Glomerular endothelial cell (primary cell): ENCODE results near the gene AP1G2. TPM values are rescaled to one million over a fixed set of nuclear protein-coding genes. Genes with fewer than 3 reads are reported as not detected.
"Not testable (repeated sequence)": the region's sequence is repeated elsewhere in the genome, so short reads cannot be mapped to it uniquely, and the experiment has no call there.

ENCODE experiments used
- DNase-seq: peaks from one replicate; pipeline ENCODE4 v3.0.0-alpha.2; 2011; ENCODE audit warnings: low read depth, low spot score; ENCODE audit errors: extremely low read depth
- total RNA-seq: library from RNA; depleted of rRNA; stranded (reverse); fragments of >200 nt; gene quantifications from 2 replicates; pipeline ENCODE4 v1.2.3, GENCODE V29; 2015

AP1G2 gene
- total RNA-seq, result 36.8 and 38.9 TPM in 2 replicates

- DNase-seq, result no peak
Observed at GRCh38 chr14:23567186-23568020, at the start of gene AP1G2. TSS of gene AP1G2 (minus strand) at chr14:23567791. CDS start at chr14:23567314, 477 bp downstream.

- DNase-seq, result no peak
Observed at GRCh38 chr14:23615856-23616255, 48.3 kb upstream of the AP1G2 start.

GRCh38 chr14:23614395-23614828, 46.8 kb upstream of the AP1G2 start:
- DNase-seq, result no peak

- no peak for DNase-seq
Observed at GRCh38 chr14:23613242-23614070, 45.9 kb upstream of the AP1G2 start.

- no peak for DNase-seq
Observed at GRCh38 chr14:23612802-23613201, 45.2 kb upstream of the AP1G2 start.

- no peak for DNase-seq
Observed at GRCh38 chr14:23612354-23612732, 44.8 kb upstream of the AP1G2 start.

GRCh38 chr14:23610815-23611289, 43.3 kb upstream of the AP1G2 start:
- DNase-seq, result no peak

GRCh38 chr14:23610090-23610814, 42.7 kb upstream of the AP1G2 start:
- no peak for DNase-seq

GRCh38 chr14:23609411-23610089, 42.0 kb upstream of the AP1G2 start:
- not testable (repeated sequence) for DNase-seq

GRCh38 chr14:23609001-23609400, 41.4 kb upstream of the AP1G2 start:
- no peak for DNase-seq

- no peak for DNase-seq
Observed at GRCh38 chr14:23608454-23608853, 40.9 kb upstream of the AP1G2 start.

- DNase-seq, result no peak
Observed at GRCh38 chr14:23605931-23606585, 38.5 kb upstream of the AP1G2 start.

GRCh38 chr14:23604675-23605170, 37.1 kb upstream of the AP1G2 start:
- DNase-seq, result no peak

- no peak for DNase-seq
Observed at GRCh38 chr14:23604148-23604547, 36.6 kb upstream of the AP1G2 start.

GRCh38 chr14:23603103-23603502, 35.5 kb upstream of the AP1G2 start:
- no peak for DNase-seq

GRCh38 chr14:23602181-23603095, 34.8 kb upstream of the AP1G2 start:
- no peak for DNase-seq

GRCh38 chr14:23601845-23602180, 34.2 kb upstream of the AP1G2 start:
- DNase-seq, result no peak

- no peak for DNase-seq
Observed at GRCh38 chr14:23601424-23601823, 33.8 kb upstream of the AP1G2 start.

- no peak for DNase-seq
Observed at GRCh38 chr14:23600806-23601205, 33.2 kb upstream of the AP1G2 start.
